GM21367 (cell line): Measurements from ENCODE around the gene ZNF317.

ENCODE experiments used
- ATAC-seq: cut with Tn5 transposase; IDR thresholded peaks from one replicate; pipeline ENCODE4 v1.9.1; 2021; ENCODE audit not compliant: unreplicated experiment

ZNF317 gene

DNA sequence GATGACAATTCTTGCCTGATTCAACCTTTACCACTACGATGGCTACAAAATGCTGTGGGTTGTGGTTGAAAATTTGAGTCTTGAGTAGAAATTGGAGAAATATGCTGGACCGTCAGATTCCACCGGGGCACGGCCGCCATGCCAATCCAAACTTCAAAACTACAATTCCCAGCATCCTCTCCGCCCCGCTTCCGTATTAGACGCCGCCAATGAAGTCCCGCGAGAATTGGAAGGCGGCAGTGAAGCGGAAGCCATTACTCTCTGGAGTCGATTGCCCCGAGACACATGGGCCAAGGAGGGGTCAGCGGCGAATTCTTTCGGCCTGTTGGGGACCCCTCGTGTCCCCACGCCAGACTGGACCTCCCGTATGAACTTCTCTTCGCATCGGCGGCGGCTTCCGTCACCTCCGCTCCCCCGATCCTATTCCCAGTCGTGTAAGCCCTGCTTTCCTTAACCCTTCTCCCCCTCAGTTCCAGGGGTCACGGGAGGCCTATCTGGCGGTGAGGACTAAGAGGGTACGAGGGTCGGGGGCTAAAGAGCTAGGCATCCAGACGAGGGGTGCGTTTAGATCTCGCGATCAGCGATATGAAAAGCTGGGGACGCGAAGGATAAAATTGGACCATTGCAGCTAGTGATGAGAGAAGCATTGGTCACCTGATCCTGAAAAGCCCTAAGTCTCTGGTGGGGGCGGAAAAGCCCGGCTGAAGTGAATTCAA lies at the start of gene ZNF317:
Gene ZNF317 (plus strand): TSS at position 239 of the 716 bp plus-strand sequence. CDS start 15,620 bp downstream, outside the sequence.
- ATAC-seq, result peak; percentile 75

DNA sequence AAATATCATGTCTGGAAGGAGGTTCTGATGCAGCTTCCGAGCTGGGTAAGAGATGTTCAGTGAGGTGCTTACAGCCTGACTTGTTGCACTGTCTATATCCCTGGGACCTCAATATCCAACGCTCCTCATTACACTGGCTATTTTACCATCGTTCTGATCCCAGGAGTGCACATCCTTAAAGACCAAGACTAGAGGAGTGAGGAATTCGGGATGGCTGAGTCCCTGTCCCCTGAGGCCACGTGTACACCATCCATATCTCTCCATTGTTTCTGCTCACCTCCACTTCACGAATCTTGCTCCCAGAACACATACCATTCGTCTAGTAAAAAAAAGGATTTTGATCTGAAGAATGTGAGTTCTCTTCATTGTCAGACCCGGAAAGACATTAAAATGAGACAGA lies 32.8 kb upstream of the ZNF317 start, which contains the start of gene OR7G2:
Gene OR7G2 (minus strand): TSS at position 101 of the 400 bp plus-strand sequence. CDS start 4,232 bp downstream, outside the sequence.
- no peak for ATAC-seq

DNA sequence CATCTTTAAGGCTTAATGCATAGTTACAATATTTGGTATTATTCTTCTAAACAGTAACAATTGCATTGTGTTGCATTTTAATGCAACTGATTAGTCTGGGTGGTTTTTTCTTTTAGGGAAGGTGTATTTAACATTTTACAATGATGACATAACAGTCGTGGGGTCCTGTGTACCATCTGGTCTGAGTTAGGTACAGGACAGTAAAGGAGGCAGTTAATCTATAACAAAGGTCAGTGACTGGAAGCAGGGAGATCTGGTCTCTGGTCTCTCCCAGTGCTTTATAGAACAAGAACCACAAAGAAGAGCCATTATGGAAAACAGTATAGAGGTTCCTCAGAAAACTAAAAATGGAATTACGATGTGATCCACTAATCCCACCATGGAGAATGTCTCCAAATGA lies 30.2 kb upstream of the ZNF317 start:
- no peak for ATAC-seq

DNA sequence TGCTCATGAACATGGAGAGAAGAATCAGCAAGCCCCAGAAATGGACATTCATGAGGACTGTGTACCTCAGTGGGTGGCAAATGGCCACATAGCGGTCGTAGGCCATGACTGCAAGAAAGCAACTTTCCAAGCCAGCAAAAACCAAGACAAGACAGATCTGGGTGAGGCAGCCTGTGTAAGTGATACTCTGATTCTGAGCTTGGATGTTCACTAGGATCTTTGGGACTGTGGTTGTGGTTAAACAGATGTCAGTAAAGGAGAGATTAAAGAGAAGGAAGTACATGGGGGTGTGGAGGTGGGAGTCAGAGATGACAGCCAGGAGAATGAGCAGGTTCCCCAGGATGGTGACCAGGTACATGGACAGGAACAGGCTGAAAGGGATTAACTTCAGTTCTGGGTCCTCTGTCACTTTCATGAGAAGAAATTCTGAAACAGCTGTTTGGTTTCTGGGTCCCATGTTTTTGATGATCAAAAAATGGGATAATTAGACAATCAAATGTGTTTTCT lies 24.8 kb upstream of the ZNF317 start, which contains the start of gene OR7G1:
Gene OR7G1 (minus strand): TSS at position 457 of the 507 bp plus-strand sequence. CDS start 0 bp downstream, at position 457.
- ATAC-seq, result no peak

DNA sequence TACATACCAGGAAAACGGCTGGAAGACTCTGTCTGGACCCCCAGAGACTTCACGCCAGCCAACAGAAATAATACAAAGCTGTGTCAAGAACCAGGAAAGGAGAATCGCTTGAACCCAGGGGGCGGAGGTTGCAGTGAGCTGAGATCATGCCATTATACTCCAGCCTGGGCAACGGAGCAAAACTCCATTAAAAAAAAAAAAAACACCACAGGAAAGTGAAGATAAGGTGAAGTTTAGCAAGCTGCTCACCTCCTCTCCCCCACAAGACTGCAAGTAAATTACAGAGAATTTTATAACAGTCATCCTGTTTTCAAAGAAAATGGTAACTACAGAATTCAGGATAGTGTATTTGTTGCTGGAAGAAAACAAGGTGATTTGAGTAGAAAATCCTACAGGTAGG lies 23.6 kb upstream of the ZNF317 start:
- ATAC-seq, result no peak

- no peak for ATAC-seq
Observed at GRCh38 chr19:9126900-9127405, 13.2 kb upstream of the ZNF317 start, which contains the start of gene OR7G3. Gene OR7G3, minus strand, starts transcription at chr19:9126950. Its CDS starts 0 bp downstream, at chr19:9126950.

GRCh38 chr19:9128171-9128570 lies 12.0 kb upstream of the ZNF317 start:
- ATAC-seq, result no peak

DNA sequence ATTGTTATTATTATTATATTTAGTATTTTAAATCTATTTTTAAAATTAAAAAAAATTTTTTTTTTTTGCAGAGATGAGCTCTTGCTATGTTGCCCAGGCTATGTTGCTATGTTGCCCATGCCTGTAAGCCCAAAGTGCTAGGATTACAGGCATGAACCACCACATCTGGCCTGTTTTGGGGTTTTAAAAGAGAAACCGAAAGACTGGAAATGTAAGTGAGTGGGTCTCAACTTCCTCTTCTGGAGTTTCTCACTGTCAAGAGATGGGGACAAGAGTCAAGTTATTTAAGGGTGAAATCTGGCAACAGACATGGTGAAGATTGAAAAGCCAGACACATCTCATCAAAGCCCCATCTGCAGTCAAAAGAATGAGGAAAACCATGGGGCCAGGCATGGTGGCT lies 9.2 kb upstream of the ZNF317 start:
- no peak for ATAC-seq

DNA sequence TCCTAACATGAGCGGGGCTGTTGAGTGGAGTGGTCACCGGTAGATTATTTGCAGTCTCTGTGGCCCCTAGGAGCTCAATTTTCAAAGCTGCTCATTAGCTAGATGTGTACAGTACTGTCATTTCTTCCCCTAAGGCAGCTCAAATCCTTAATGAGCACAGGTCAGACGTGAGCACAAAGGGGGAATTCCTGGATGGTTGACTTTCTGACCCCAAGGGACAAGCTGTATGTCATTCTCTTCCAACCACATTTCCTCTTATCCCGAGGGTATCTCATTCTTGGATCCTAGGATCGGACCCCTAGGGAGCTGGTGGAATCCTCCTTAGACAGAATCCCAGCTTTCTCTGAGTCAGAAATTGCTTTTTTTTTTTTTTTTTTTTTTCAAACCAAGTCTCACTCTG lies 7.8 kb upstream of the ZNF317 start:
- no peak for ATAC-seq

GRCh38 chr19:9139609-9140158 lies 513 bp upstream of the ZNF317 start:
- peak; percentile 15 for ATAC-seq

DNA sequence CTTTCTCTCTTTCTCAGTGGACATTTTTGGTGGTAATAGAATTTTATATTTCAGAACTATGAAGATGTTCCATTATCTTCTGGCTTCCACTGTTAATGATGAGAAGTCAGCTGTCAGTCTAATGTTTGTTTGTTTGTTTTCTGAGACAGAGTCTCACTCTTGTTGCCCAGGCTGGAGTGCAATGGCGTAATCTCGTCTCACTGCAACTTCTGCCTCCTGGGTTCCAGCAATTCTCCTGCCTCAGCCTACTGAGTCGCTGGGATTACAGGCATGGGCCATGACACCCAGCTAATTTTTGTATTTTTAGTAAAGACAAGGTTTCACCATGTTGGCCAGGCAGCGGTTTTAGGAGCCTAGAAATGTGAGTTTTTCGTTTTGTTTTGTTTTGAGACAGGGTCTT lies 4.7 kb downstream of the ZNF317 start:
- no peak for ATAC-seq

DNA sequence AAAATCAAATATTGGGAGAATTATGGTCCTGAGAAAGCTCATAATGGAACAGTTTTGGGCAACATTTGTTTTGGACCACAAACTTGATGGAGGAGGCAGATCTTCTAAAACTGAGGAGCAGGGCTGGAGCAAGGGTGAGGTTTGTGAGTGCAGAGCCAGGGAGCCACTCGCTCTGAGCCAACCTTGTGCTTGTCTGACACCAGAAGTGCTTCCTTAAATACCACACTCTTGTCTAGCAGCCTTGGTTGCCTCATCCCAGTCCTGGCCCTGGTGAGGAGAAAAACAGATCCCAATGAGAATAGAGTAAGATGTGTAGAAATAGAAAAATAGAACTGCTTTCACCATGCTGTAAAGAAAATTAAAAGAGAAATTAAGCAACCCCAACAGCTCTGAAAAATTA lies 6.7 kb downstream of the ZNF317 start:
- ATAC-seq, result no peak

GRCh38 chr19:9148697-9149096 lies 8.5 kb downstream of the ZNF317 start:
- ATAC-seq, result no peak

- no peak for ATAC-seq
Observed at GRCh38 chr19:9149997-9150396, 9.8 kb downstream of the ZNF317 start.

GRCh38 chr19:9150650-9151049 lies 10.5 kb downstream of the ZNF317 start:
- ATAC-seq, result no peak

DNA sequence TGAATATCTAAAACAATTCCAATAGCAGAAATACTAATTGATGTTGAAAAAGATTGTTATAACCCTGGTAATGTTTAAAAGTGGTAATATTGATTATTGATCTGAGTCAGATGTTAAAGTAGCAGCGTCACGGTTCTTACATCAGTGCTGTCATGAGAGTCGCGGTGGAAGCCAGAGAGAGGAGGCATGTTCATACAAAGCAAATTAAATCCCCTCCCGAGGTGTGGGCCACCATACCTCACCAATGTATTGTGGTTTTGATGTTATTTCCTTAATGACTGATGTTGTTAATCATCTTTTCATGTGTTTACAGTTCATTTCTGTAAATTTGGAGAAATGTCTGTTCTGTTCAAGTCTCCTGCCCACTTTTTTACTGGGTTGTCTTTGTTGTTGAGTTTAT lies 11.2 kb downstream of the ZNF317 start:
- no peak for ATAC-seq

DNA sequence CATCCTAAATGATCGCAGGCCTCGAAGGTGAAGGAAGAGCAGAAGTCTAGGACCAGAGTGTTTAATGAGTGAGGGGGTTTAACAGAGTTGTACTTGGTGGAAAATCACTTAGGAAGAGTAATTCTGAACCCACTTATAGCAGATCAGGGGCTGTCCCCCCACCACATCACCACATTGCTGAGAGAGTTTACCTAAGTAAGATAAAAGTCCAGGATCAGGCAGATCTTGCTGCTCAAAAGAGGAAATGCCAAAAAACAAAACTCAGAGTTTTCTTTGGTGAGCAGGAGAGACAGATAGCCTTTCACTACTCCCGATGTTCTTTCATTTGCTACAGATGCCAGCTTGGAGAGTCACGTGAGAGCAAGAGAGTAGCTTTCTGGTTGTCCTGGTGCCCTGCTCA lies 15.4 kb downstream of the ZNF317 start:
- no peak for ATAC-seq

DNA sequence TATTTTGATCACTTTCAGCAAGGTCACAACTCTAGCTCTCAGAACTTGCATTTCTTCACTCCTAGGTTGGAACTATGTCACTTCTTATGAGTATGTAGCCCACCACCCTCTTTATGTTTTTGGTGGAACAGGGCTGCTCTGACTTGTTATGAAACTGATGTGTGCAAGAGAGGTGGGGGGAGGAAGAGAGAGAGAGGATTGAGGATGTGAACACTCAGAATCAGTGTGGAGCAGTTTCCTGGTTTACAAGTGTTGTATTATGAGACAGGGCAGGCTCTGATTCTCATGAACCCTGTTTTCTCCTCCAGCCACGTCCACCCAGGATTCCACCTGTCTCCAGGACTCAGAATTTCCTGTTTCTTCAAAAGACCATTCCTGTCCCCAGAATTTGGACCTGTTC lies 16.1 kb downstream of the ZNF317 start:
- ATAC-seq, result no peak

DNA sequence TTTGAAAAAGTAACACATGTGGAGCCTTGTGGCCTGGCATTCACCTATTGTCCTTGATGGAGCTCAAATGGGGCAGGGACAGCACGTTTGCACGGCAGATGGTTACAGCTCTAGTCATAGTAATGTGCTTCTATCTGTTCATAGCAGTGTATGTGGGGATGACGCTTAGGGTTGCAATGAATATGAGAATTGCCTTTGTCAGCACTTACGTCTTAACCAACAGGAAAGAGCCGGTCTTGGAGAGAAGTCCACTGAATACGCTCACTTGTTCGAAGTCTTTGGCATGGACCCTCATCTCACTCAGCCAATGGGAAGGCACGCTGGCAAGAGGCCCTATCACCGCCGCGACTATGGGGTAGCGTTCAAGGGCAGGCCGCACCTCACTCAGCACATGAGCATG lies 19.7 kb downstream of the ZNF317 start:
- no peak for ATAC-seq

DNA sequence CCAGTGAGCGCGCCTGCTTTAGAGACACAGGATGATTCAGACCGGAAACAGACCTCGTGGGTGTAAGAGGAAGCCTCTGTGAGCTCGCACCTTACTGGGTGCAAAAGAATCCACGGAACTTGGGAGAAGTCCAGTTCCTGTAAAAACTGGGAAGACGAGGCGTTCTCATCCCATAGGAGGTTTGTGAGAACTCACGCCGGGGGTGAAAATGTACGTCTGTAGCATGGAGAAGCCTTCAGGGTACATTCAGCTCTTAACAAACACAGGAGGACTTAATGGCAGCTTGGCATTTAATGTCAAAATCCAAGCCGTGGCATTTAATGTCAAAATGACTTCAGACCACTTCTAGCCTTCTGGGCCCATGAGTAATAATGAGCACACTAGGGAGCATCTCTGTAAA lies 21.2 kb downstream of the ZNF317 start:
- ATAC-seq, result no peak

DNA sequence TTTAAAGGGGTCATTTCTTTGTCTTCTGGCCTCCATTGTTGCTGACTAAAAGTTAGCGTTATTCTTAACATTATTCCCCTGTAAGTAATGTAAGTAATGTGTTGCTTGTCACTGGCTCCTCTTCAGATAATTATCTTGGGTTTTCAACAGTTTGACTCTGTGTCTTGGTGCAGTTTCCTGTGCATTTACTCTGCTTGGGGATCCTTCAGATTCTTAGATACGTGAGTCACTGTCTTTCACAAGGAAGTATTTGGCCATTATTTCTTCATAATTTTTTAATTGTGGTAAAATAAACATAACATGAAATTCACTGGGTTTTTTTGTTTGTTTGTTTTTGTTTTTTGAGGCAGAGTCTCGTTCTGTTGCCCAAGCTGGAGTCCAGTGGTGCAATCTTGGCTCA lies 25.1 kb downstream of the ZNF317 start:
- ATAC-seq, result no peak

- no peak for ATAC-seq
Observed at GRCh38 chr19:9166846-9167245, 26.6 kb downstream of the ZNF317 start.
